ENCODE measurements around the gene KDM4B.

KDM4B gene

GRCh38 chr19:5011476-5012238, 42.7 kb downstream of the KDM4B start:
- H3K27me3 ChIP-seq (replicated peaks in 2 of 5; ENCODE audit: control insufficient read depth in 4 of 5, insufficient read depth in 5 of 5, low read length in 4 of 5), result no peaks in the 10 kb centered on the region
- H3K27ac ChIP-seq (ENCODE audit: insufficient read depth in 1 of 2, low read depth in 1 of 2, low read length in 2 of 2, poor library complexity in 1 of 2, severe bottlenecking in 2 of 2), result no peak overlapping the region
- WGBS (ENCODE audit: insufficient coverage), result 97% methylated on average over 26 of the region's 26 CpGs
- ChIA-PET CTCF (no interaction called here), POLR2A (no interaction called here)
- no peak overlapping the region for H3K4me3 ChIP-seq (ENCODE audit: control insufficient read depth in 1 of 7, extremely low read depth in 1 of 7, insufficient read depth in 4 of 7, low read depth in 2 of 7, low read length in 6 of 7)
- peaks cover 0 to 4% (median 0%) of the 10 kb centered on the region in 5 experiments for H3K9me3 ChIP-seq (ENCODE audit: control extremely low read depth in 1 of 5, control insufficient read depth in 4 of 5, insufficient read depth in 2 of 5, low read depth in 1 of 5, low read length in 4 of 5)
- no peak for DNase-seq
- no peaks in the 10 kb centered on the region for H3K4me1 ChIP-seq (ENCODE audit: control extremely low read depth in 1 of 4, control insufficient read depth in 4 of 4, insufficient read depth in 4 of 4, low read length in 3 of 4)
- peaks cover 0 to 8% (median 6%) of the 10 kb centered on the region in 4 experiments for H3K36me3 ChIP-seq (ENCODE audit: control insufficient read depth in 4 of 4, insufficient read depth in 4 of 4, low read length in 3 of 4)

DNA sequence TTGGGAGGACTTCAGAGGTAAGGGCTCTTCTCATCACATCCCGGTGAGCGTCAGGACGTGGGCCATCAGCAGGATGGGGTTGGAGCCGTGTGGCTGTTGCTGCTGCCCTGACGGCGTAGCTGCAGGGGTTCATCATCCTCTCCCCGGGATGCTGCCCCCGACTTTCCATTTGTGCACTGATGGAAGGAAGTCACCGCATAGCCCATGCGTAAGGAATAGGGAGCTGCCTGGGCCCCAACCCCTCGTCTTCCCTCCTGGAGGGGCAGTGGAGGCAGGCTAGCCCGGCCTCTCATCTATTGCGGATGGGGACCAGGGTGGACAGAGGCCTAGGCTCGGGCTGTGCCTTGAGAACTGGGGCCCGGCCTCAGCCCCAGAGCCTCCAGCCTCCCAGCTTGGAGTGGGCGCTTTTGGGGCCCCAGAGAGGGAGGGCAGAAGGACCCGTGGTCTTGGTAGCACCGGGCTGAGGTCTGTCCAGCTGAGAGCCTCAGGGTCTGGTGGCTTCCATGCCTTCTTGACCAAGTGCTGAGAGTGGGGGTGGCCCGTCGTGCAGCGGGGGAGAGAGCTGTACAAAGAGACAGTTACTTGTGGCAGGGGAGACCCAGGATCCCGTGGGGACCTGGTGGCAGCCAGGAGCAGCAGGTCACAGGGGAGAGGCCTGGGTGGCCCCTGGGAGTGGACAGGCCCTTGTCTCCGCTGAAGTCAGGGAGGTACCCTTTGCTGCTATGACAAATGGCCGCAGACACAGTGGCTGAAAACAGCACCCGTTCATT, 44.0 kb downstream of the KDM4B start:
- no peak overlapping the region for H3K4me3 ChIP-seq (ENCODE audit: control insufficient read depth in 1 of 7, extremely low read depth in 1 of 7, insufficient read depth in 4 of 7, low read depth in 2 of 7, low read length in 6 of 7)
- H3K9me3 ChIP-seq (ENCODE audit: control extremely low read depth in 1 of 5, control insufficient read depth in 4 of 5, insufficient read depth in 2 of 5, low read depth in 1 of 5, low read length in 4 of 5), result peaks cover 0 to 1% (median 0%) of the 10 kb centered on the region in 5 experiments
- 98% methylated on average over 22 of the region's 25 CpGs for WGBS (ENCODE audit: insufficient coverage)
- H3K4me1 ChIP-seq (ENCODE audit: control extremely low read depth in 1 of 4, control insufficient read depth in 4 of 4, insufficient read depth in 4 of 4, low read length in 3 of 4), result peaks cover 0 to 2% (median 0%) of the 10 kb centered on the region in 4 experiments
- no peaks in the 10 kb centered on the region for H3K27me3 ChIP-seq (replicated peaks in 2 of 5; ENCODE audit: control insufficient read depth in 4 of 5, insufficient read depth in 5 of 5, low read length in 4 of 5)
- POLR2A ChIA-PET, result no interaction called here
- CTCF ChIA-PET, result interaction anchor here (1.5 to 2.4 kb wide), 2 partner anchors 8 to 18 kb away, joined by 3 to 12 read pairs; no protein-coding TSS in a partner anchor
- no peak for DNase-seq
- H3K36me3 ChIP-seq (ENCODE audit: control insufficient read depth in 4 of 4, insufficient read depth in 4 of 4, low read length in 3 of 4), result peaks cover 0 to 14% (median 10%) of the 10 kb centered on the region in 4 experiments
- no peak overlapping the region for H3K27ac ChIP-seq (ENCODE audit: insufficient read depth in 1 of 2, low read depth in 1 of 2, low read length in 2 of 2, poor library complexity in 1 of 2, severe bottlenecking in 2 of 2)

- Histone ChIP-seq H3K27me3 (replicated peaks in 2 of 5; ENCODE audit: control insufficient read depth in 4 of 5, insufficient read depth in 5 of 5, low read length in 4 of 5) (no peaks in the 10 kb centered on the region), H3K4me1 (ENCODE audit: control extremely low read depth in 1 of 4, control insufficient read depth in 4 of 4, insufficient read depth in 4 of 4, low read length in 3 of 4) (peaks cover 0 to 10% (median 4%) of the 10 kb centered on the region in 4 experiments), H3K4me3 (ENCODE audit: control insufficient read depth in 1 of 7, extremely low read depth in 1 of 7, insufficient read depth in 4 of 7, low read depth in 2 of 7, low read length in 6 of 7) (no peak overlapping the region), H3K36me3 (ENCODE audit: control insufficient read depth in 4 of 4, insufficient read depth in 4 of 4, low read length in 3 of 4) (peaks cover 4 to 20% (median 15%) of the 10 kb centered on the region in 4 experiments), H3K9me3 (ENCODE audit: control extremely low read depth in 1 of 5, control insufficient read depth in 4 of 5, insufficient read depth in 2 of 5, low read depth in 1 of 5, low read length in 4 of 5) (no peaks in the 10 kb centered on the region), H3K27ac (ENCODE audit: insufficient read depth in 1 of 2, low read depth in 1 of 2, low read length in 2 of 2, poor library complexity in 1 of 2, severe bottlenecking in 2 of 2) (no peak overlapping the region)
- no peak for DNase-seq
- ChIA-PET CTCF (interaction anchor here (0.6 to 2.4 kb wide), 4 partner anchors 9 to 209 kb away, joined by 3 to 12 read pairs (median 4); no protein-coding TSS in a partner anchor), POLR2A (no interaction called here)
- 97% methylated on average over 13 of the region's 14 CpGs for WGBS (ENCODE audit: insufficient coverage)
Measured at GRCh38 chr19:5013761-5014160, 44.8 kb downstream of the KDM4B start.

GRCh38 chr19:5014941-5015340, 46.0 kb downstream of the KDM4B start:
- POLR2A ChIA-PET, result no interaction called here
- peaks cover 4 to 20% (median 17%) of the 10 kb centered on the region in 4 experiments for H3K36me3 ChIP-seq (ENCODE audit: control insufficient read depth in 4 of 4, insufficient read depth in 4 of 4, low read length in 3 of 4)
- CTCF ChIA-PET, result interaction anchor here (1.8 kb wide), 1 partner anchor 14 kb away, joined by 4 read pairs; no protein-coding TSS in a partner anchor

DNA sequence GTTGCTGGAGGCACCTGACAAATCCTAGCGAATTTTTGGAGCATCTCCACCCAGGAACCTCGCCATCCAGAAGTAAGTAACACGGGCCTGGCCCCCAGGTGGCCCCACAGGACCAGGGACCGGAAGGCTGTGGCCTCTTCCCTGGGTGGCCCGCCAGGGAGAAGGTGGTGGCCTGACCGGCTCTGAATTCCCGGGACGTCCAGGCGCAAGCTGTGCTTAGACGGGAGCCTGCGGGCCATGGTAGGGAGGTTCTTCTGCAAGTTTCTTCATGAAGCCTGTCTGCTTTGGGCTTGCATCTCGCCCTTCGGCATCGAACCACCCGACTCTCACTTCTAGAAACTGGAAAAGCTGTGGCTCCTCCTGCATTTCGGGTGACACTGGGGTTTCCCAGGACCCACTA, 47.4 kb downstream of the KDM4B start:
- ChIA-PET CTCF (interaction anchor here (1.5 to 2.6 kb wide), 3 partner anchors 11 to 15 kb away, joined by 3 to 8 read pairs (median 4); no protein-coding TSS in a partner anchor), POLR2A (no interaction called here)
- 100% methylated on average over 15 of the region's 16 CpGs for WGBS (ENCODE audit: insufficient coverage)
- Histone ChIP-seq H3K4me1 (ENCODE audit: control extremely low read depth in 1 of 4, control insufficient read depth in 4 of 4, insufficient read depth in 4 of 4, low read length in 3 of 4) (peaks cover 0 to 12% (median 4%) of the 10 kb centered on the region in 4 experiments), H3K27me3 (replicated peaks in 2 of 5; ENCODE audit: control insufficient read depth in 4 of 5, insufficient read depth in 5 of 5, low read length in 4 of 5) (no peaks in the 10 kb centered on the region), H3K4me3 (ENCODE audit: control insufficient read depth in 1 of 7, extremely low read depth in 1 of 7, insufficient read depth in 4 of 7, low read depth in 2 of 7, low read length in 6 of 7) (no peak overlapping the region), H3K27ac (ENCODE audit: insufficient read depth in 1 of 2, low read depth in 1 of 2, low read length in 2 of 2, poor library complexity in 1 of 2, severe bottlenecking in 2 of 2) (no peak overlapping the region), H3K9me3 (ENCODE audit: control extremely low read depth in 1 of 5, control insufficient read depth in 4 of 5, insufficient read depth in 2 of 5, low read depth in 1 of 5, low read length in 4 of 5) (peaks cover 0 to 5% (median 0%) of the 10 kb centered on the region in 5 experiments), H3K36me3 (ENCODE audit: control insufficient read depth in 4 of 4, insufficient read depth in 4 of 4, low read length in 3 of 4) (peaks cover 6 to 20% (median 19%) of the 10 kb centered on the region in 4 experiments)
- no peak for DNase-seq

More at GRCh38 chr19:5014941-5015340, 46.0 kb downstream of the KDM4B start:
- peaks cover 0 to 5% (median 0%) of the 10 kb centered on the region in 5 experiments for H3K9me3 ChIP-seq (ENCODE audit: control extremely low read depth in 1 of 5, control insufficient read depth in 4 of 5, insufficient read depth in 2 of 5, low read depth in 1 of 5, low read length in 4 of 5)
- H3K27ac ChIP-seq (ENCODE audit: insufficient read depth in 1 of 2, low read depth in 1 of 2, low read length in 2 of 2, poor library complexity in 1 of 2, severe bottlenecking in 2 of 2), result no peak overlapping the region
- WGBS (ENCODE audit: insufficient coverage), result over 99% methylated on average over 7 of the region's 13 CpGs
- H3K4me1 ChIP-seq (ENCODE audit: control extremely low read depth in 1 of 4, control insufficient read depth in 4 of 4, insufficient read depth in 4 of 4, low read length in 3 of 4), result peaks cover 0 to 12% (median 4%) of the 10 kb centered on the region in 4 experiments
- DNase-seq, result no peak
- no peaks in the 10 kb centered on the region for H3K27me3 ChIP-seq (replicated peaks in 2 of 5; ENCODE audit: control insufficient read depth in 4 of 5, insufficient read depth in 5 of 5, low read length in 4 of 5)
- H3K4me3 ChIP-seq (ENCODE audit: control insufficient read depth in 1 of 7, extremely low read depth in 1 of 7, insufficient read depth in 4 of 7, low read depth in 2 of 7, low read length in 6 of 7), result no peak overlapping the region

GRCh38 chr19:5016781-5017180, 47.9 kb downstream of the KDM4B start:
- no peaks in the 10 kb centered on the region for H3K27me3 ChIP-seq (replicated peaks in 2 of 5; ENCODE audit: control insufficient read depth in 4 of 5, insufficient read depth in 5 of 5, low read length in 4 of 5)
- CTCF ChIA-PET, result interaction anchor here (0.6 to 2.6 kb wide), 6 partner anchors 12 to 286 kb away, joined by 3 to 8 read pairs (median 3); no protein-coding TSS in a partner anchor
- H3K36me3 ChIP-seq (ENCODE audit: control insufficient read depth in 4 of 4, insufficient read depth in 4 of 4, low read length in 3 of 4), result peaks cover 6 to 20% (median 19%) of the 10 kb centered on the region in 4 experiments
- H3K9me3 ChIP-seq (ENCODE audit: control extremely low read depth in 1 of 5, control insufficient read depth in 4 of 5, insufficient read depth in 2 of 5, low read depth in 1 of 5, low read length in 4 of 5), result peaks cover 0 to 5% (median 0%) of the 10 kb centered on the region in 5 experiments
- no peak overlapping the region for H3K4me3 ChIP-seq (ENCODE audit: control insufficient read depth in 1 of 7, extremely low read depth in 1 of 7, insufficient read depth in 4 of 7, low read depth in 2 of 7, low read length in 6 of 7)
- POLR2A ChIA-PET, result no interaction called here
- 99% methylated on average over 13 of the region's 14 CpGs for WGBS (ENCODE audit: insufficient coverage)
- H3K4me1 ChIP-seq (ENCODE audit: control extremely low read depth in 1 of 4, control insufficient read depth in 4 of 4, insufficient read depth in 4 of 4, low read length in 3 of 4), result peaks cover 0 to 12% (median 4%) of the 10 kb centered on the region in 4 experiments
- no peak for DNase-seq
- H3K27ac ChIP-seq (ENCODE audit: insufficient read depth in 1 of 2, low read depth in 1 of 2, low read length in 2 of 2, poor library complexity in 1 of 2, severe bottlenecking in 2 of 2), result no peak overlapping the region

Measured in common myeloid progenitor, CD34-positive (primary cell).